ENCODE measurements around the gene GSAP.

DNA sequence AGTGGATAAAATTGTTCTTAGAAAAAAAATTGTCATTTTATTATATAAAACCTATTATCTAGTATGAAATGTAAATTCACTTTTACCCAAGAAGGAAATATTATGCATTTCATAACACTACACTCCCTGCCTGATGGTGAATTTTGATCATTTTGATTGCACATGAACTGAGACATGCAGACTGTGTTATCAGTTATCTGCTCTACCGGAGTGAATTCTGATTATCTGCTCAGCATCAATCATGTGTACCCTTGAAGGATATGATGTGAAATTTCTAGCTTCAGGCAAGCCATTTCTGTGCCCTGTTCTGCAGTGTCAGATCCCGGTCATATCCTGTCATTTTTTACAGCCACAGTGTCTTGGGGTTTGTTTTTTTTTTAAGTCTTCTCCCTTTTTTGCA lies 131.5 kb downstream of the GSAP start:
- TF ChIP-seq, protein P1, sequence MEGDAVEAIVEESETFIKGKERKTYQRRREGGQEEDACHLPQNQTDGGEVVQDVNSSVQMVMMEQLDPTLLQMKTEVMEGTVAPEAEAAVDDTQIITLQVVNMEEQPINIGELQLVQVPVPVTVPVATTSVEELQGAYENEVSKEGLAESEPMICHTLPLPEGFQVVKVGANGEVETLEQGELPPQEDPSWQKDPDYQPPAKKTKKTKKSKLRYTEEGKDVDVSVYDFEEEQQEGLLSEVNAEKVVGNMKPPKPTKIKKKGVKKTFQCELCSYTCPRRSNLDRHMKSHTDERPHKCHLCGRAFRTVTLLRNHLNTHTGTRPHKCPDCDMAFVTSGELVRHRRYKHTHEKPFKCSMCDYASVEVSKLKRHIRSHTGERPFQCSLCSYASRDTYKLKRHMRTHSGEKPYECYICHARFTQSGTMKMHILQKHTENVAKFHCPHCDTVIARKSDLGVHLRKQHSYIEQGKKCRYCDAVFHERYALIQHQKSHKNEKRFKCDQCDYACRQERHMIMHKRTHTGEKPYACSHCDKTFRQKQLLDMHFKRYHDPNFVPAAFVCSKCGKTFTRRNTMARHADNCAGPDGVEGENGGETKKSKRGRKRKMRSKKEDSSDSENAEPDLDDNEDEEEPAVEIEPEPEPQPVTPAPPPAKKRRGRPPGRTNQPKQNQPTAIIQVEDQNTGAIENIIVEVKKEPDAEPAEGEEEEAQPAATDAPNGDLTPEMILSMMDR (IDR thresholded peaks at IDR 0.05), result no peak
- TF ChIP-seq POLR2A (IDR thresholded peaks at IDR 0.05), result no peak

Data from ovary (tissue), 3 donors.